ENCODE results near the gene UBE2O.

GRCh38 chr17:76468634-76469010 is 15.7 kb upstream of the UBE2O start:
- TF ChIP-seq POLR2A (IDR thresholded peaks at IDR 0.05; ENCODE audit: extremely low read depth, insufficient read length) (no peak), CTCF (IDR thresholded peaks at IDR 0.05; ENCODE audit: low read depth, low read length) (no peak), MAX (IDR thresholded peaks at IDR 0.05; ENCODE audit: low read depth, low read length) (no peak)
